GM21423 (cell line): ENCODE data around the gene RABL3.
"Not testable (repeated sequence)": the region's sequence is repeated elsewhere in the genome, so short reads cannot be mapped to it uniquely, and the experiment has no call there.

Experiments used
- ATAC-seq: cut with Tn5 transposase; IDR thresholded peaks from one replicate; pipeline ENCODE4 v1.9.1; 2021; ENCODE audit warnings: mild to moderate bottlenecking, moderate library complexity; ENCODE audit not compliant: unreplicated experiment

RABL3 gene

GRCh38 chr3:120745466-120745865 lies 3.1 kb upstream of the RABL3 start:
- no peak for ATAC-seq

GRCh38 chr3:120743556-120744195 lies 1.4 kb upstream of the RABL3 start:
- no peak for ATAC-seq

- peak; percentile 18 for ATAC-seq
Observed at GRCh38 chr3:120742849-120743365, 591 bp upstream of the RABL3 start.

DNA sequence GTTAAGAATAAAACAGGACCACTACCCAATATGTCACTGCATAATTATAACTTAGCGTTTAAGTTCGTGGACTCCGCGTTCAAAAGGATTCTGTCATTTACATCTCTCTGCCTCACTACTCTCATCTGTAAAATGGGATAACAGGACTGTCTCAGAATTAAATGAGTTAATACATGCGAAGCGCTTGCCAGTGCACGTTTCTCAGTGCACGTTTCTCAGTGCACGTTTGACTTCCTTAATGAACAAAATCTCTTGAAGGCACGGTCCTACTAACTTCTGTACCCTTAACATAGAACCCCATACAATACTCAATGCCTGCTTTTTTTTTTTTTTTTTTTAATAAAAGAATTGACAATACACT lies 499 bp downstream of the RABL3 start:
- ATAC-seq: peak; percentile 11

DNA sequence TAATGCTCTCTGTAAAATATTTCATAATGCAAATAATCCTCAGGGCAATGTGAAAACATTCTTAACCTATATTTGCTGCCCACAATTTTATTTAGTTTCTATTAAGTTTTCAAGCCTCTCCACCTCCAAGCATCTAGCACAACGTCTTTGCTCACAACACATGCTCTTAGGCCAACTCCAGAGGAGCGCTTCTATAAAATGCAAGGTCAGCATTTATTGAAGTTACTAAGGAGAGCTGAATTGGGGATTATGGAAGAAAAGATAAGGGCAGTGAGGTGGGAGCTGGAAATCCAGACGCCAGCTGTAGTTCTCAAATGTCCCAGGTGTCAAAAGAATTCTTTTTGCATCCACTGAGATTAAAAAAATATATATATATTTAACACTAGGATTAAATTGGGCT lies 996 bp downstream of the RABL3 start:
- ATAC-seq: no peak

GRCh38 chr3:120738006-120738405 lies 4.3 kb downstream of the RABL3 start:
- not testable (repeated sequence) for ATAC-seq

- no peak for ATAC-seq
Observed at GRCh38 chr3:120730576-120731542, 11.5 kb downstream of the RABL3 start.

DNA sequence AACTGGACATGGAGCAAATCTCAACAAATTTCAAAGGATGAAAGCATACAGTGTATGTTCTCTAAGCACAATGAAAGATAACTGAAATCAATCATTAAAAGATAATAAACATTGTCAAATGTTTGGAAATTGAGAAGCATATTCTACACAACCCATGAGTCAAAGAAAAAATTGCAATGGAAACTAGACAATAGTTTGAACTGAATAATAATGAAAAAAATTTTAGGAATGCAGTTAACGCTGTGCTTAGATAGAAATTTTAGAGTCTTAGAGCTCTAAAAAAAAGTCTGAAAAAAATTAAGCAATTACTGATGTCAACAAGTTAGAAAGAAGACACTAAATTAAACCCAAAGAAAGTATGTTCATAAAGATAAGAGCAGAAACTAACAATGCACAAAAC lies 15.5 kb downstream of the RABL3 start:
- no peak for ATAC-seq

DNA sequence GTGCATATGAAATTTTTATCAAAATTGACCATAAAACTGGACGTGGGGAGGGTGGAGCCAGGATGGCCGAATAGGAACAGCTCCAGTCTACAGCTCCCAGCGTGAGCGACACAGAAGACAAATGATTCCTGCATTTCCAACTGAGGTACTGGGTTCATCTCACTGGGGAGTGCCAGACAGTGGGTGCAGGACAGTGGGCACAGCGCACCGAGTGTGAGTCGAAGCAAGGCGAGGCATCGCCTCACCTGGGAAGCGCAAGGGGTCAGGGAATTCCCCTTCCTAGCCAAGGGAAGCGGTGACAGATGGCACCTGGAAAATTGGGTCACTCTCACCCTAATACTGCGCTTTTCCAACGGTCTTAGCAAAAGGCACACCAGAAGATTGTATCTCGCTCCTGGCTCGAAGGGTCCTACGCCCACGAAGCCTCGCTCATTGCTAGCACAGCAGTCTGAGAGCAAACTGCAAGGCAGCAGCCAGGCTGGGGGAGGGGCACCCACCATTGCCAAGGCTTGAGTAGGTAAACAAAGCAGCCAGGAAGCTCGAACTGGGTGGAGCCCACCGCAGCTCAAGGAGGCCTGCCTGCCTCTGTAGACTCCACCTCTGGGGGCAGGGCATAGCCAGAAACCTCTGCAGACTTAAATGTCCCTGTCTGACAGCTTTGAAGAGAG lies 23.0 kb downstream of the RABL3 start:
- not testable (repeated sequence) for ATAC-seq

GRCh38 chr3:120713262-120713661 lies 29.1 kb downstream of the RABL3 start:
- ATAC-seq: no peak

DNA sequence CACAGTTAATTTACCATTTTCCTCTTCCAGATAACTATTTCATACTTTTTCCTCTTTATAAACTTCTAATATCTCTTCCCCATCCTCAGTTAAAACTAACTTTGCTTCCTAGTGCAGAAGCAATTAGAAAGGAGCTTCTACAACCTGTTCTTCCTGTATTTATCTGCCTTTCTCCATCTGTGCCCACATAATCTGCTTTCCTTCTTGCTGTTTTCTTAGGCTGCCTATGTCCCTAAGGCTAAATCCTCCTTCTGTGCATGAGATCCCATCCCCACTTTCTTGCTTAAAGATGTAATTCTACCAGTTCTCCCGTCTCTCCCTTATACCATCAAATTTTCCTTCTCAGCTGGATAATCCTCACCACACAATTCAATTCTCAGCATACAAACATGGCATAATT lies 31.9 kb downstream of the RABL3 start:
- ATAC-seq: no peak

DNA sequence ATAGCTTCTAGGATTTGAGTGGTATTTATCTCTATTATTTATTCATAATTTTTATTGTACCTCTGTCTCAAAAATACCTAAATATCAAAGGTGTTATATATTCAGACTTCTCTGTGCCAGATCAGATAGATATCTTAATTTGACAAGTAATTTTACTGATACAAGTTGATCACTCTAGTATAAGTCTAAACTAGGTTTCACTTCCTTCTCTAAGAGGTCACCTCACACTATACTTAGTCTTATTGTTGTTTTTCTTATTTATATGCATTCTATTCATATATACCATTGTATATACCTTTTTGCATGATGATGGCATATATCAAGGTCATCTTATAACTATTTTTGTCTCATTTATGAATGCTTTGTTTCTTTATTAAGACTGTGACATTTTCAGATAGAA lies 33.9 kb downstream of the RABL3 start:
- ATAC-seq: no peak

DNA sequence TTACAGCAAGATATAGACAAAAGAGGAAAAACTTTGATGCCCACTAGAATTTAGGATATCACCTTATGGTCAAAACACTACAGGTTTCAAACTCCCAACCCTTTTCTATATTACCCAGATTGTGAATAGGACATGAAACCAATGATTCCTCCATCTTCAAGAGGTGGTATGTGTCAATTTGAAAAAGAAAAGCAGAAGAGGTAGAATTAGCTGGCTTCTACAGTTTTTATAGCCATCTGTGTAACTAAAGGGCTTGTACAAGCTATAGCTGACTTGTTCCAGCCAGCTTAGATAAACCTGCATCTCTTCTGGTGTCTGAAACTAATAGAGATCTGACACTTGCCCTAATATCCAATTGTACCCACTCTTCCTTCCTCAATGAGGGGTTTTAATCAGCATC lies 35.4 kb downstream of the RABL3 start:
- no peak for ATAC-seq

DNA sequence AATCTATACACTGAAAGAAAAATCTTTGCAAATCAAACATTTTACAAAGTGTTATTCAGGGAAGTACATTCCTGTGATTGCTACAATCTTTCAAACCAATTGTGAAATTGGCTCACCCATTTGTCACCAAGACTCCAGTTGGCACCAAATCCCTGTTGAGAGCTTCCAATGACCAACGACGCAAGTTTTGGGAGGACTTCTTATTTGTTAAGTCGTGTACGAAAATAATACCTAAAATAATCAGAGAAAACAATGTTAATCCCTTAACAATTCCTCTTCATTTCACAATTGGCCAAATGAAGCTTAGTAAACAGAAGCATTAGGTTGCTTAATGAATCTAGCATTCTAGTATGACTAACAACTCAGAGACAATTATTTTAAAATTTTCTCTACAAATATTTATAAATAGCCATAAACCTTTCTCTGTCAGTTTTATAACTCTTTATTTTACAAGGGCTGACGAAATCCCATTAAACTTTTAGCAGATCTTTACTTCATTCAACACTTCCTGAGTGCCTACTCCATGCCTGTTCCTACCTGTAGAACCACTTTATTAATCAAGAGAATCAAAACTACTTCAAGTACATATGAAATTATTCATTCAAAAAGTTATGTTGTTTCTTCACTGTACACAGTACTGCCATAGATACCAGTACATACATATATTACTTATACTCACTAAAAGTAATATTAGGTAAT lies 36.3 kb downstream of the RABL3 start:
- no peak for ATAC-seq

DNA sequence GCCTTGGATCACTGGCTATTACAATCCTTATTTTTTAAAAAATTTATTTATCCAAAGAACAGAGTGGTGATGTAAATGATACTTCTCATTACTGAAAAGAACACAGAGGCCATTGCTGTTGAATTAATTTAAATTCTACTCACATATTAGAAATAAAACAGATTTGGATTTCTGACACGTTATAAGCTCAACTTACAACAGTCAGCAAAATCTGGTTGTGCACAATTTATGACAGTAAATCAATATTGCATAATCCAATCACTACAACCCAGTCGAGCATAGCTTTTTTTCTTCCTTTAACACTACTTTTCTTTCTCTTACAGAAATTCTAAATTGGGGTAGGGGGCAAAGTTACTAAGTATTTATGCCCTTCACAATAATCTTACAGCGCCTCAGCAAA lies 43.0 kb downstream of the RABL3 start:
- no peak for ATAC-seq

DNA sequence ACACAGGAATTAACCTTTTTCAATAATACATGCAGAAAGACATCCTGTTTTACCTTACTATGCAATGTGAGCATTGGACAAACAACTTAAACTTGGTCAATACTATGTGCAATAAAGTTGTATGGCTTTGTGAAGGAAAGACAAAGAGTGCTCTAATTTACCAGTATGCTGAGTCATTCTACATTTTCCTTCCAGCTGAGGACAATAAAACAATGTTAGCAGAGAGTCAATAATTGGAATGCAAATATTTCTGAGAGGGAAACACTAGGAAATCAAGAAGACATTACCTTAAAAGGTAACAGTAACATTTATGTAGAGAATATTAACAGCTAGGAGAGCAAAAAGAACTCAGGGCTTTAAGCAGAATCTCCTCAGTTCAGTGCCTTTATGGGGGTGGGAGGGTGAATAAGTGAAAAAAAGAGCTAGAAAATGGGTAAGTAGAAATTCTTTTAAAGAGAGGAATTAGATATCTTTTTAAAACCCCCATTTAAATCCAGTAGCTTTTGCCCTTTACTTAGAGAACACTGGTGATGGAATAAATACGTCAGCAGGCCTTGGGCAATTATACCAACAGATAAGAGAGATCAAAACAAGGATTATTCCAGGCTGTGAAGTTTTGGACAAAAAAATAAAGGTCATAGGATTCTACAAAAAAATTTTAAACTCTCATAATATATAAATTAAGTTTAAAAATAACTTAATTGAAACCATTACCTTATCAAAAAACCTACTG lies 48.7 kb downstream of the RABL3 start:
- no peak for ATAC-seq

GRCh38 chr3:120689395-120689794 lies 52.9 kb downstream of the RABL3 start:
- no peak for ATAC-seq

- peak; percentile 100 for ATAC-seq
Observed at GRCh38 chr3:120688121-120688520, 54.2 kb downstream of the RABL3 start.

- ATAC-seq: no peak
Observed at GRCh38 chr3:120685411-120685810, 56.9 kb downstream of the RABL3 start.

GRCh38 chr3:120684896-120685295 lies 57.4 kb downstream of the RABL3 start:
- ATAC-seq: no peak
